Stomach smooth muscle (tissue), 2 donors: ENCODE results near the gene MARCHF10.

ENCODE experiments used
- H3K27ac ChIP-seq: one replicate; pipeline ENCODE4 v1.7.0; 2013; ENCODE audit warnings: mild to moderate bottlenecking, low read length, inconsistent platforms
- H3K27me3 ChIP-seq, 2 donors: one replicate each; pipeline ENCODE4 v1.7.0; 2013; ENCODE audit warnings: low read length in 2 of 2; ENCODE audit not compliant: insufficient read depth in 2 of 2, control insufficient read depth in 1 of 2
- H3K36me3 ChIP-seq, 2 donors: one replicate each; pipeline ENCODE4 v1.7.0; 2013; ENCODE audit warnings: low read length in 2 of 2; ENCODE audit not compliant: control insufficient read depth in 2 of 2, insufficient read depth in 2 of 2
- H3K4me1 ChIP-seq: one replicate; pipeline ENCODE4 v1.7.0; 2013; ENCODE audit warnings: low read length; ENCODE audit not compliant: control insufficient read depth, insufficient read depth
- H3K4me3 ChIP-seq, 2 donors: one replicate each; pipeline ENCODE4 v1.7.0; 2013; ENCODE audit warnings: low read length in 2 of 2
- H3K9ac ChIP-seq, 2 donors: one replicate each; pipeline ENCODE4 v1.7.0; 2013; ENCODE audit warnings: low read length in 2 of 2, mild to moderate bottlenecking in 1 of 2
- H3K9me3 ChIP-seq, 2 donors: one replicate each; pipeline ENCODE4 v1.7.0; 2013; ENCODE audit warnings: low read length in 2 of 2; ENCODE audit not compliant: control insufficient read depth in 2 of 2
- donor health status: healthy.
- donor health status: Pancreatic carcinoma.

Gene MARCHF10

GRCh38 chr17:62765351-62765750 lies 42.8 kb downstream of the MARCHF10 start:
- Histone ChIP-seq H3K9ac (no peak overlapping the region), H3K36me3 (no peaks in the 10 kb centered on the region), H3K4me1 (no peaks in the 10 kb centered on the region), H3K27ac (no peak overlapping the region), H3K9me3 (no peaks in the 10 kb centered on the region), H3K4me3 (no peak overlapping the region), H3K27me3 (no peaks in the 10 kb centered on the region)

GRCh38 chr17:62763891-62764600 lies 44.1 kb downstream of the MARCHF10 start:
- Histone ChIP-seq H3K27ac (no peak overlapping the region), H3K9me3 (no peaks in the 10 kb centered on the region), H3K4me1 (no peaks in the 10 kb centered on the region), H3K27me3 (no peaks in the 10 kb centered on the region), H3K36me3 (no peaks in the 10 kb centered on the region), H3K4me3 (no peak overlapping the region), H3K9ac (no peak overlapping the region)

GRCh38 chr17:62761884-62762283 lies 46.2 kb downstream of the MARCHF10 start:
- Histone ChIP-seq H3K4me1 (no peaks in the 10 kb centered on the region), H3K27ac (no peak overlapping the region), H3K9me3 (no peaks in the 10 kb centered on the region), H3K36me3 (no peaks in the 10 kb centered on the region), H3K9ac (no peak overlapping the region), H3K4me3 (no peak overlapping the region), H3K27me3 (no peaks in the 10 kb centered on the region)

- no peak overlapping the region for H3K9ac ChIP-seq
- no peaks in the 10 kb centered on the region for H3K36me3 ChIP-seq
- no peaks in the 10 kb centered on the region for H3K9me3 ChIP-seq
- no peaks in the 10 kb centered on the region for H3K27me3 ChIP-seq
- no peaks in the 10 kb centered on the region for H3K4me1 ChIP-seq
- no peak overlapping the region for H3K27ac ChIP-seq
- H3K4me3 ChIP-seq, result no peak overlapping the region
Observed at GRCh38 chr17:62760945-62761267, 47.2 kb downstream of the MARCHF10 start.

GRCh38 chr17:62760059-62760944 lies 47.8 kb downstream of the MARCHF10 start:
- Histone ChIP-seq H3K27me3 (no peaks in the 10 kb centered on the region), H3K4me1 (peaks cover 2% of the 10 kb centered on the region), H3K4me3 (no peak overlapping the region), H3K27ac (no peak overlapping the region), H3K9ac (no peak overlapping the region), H3K36me3 (no peaks in the 10 kb centered on the region), H3K9me3 (no peaks in the 10 kb centered on the region)

- H3K4me1 ChIP-seq, result peaks cover 4% of the 10 kb centered on the region
- H3K36me3 ChIP-seq, result no peaks in the 10 kb centered on the region
- H3K27me3 ChIP-seq, result no peaks in the 10 kb centered on the region
- H3K9me3 ChIP-seq, result no peaks in the 10 kb centered on the region
- no peak overlapping the region for H3K9ac ChIP-seq
- H3K4me3 ChIP-seq, result no peak overlapping the region
- H3K27ac ChIP-seq, result no peak overlapping the region
Observed at GRCh38 chr17:62757500-62757951, 50.6 kb downstream of the MARCHF10 start.

GRCh38 chr17:62756198-62756597 lies 51.9 kb downstream of the MARCHF10 start:
- no peaks in the 10 kb centered on the region for H3K27me3 ChIP-seq
- no peaks in the 10 kb centered on the region for H3K36me3 ChIP-seq
- no peak overlapping the region for H3K4me3 ChIP-seq
- no peak overlapping the region for H3K9ac ChIP-seq
- H3K9me3 ChIP-seq, result no peaks in the 10 kb centered on the region
- no peak overlapping the region for H3K27ac ChIP-seq
- H3K4me1 ChIP-seq, result peaks cover 7% of the 10 kb centered on the region

GRCh38 chr17:62755141-62755851 lies 52.8 kb downstream of the MARCHF10 start:
- Histone ChIP-seq H3K27ac (no peak overlapping the region), H3K9me3 (no peaks in the 10 kb centered on the region), H3K36me3 (no peaks in the 10 kb centered on the region), H3K27me3 (no peaks in the 10 kb centered on the region), H3K4me1 (peaks cover 7% of the 10 kb centered on the region), H3K9ac (no peak overlapping the region), H3K4me3 (no peak overlapping the region)

GRCh38 chr17:62754631-62755030 lies 53.5 kb downstream of the MARCHF10 start:
- Histone ChIP-seq H3K27ac (no peak overlapping the region), H3K9me3 (no peaks in the 10 kb centered on the region), H3K9ac (no peak overlapping the region), H3K4me3 (no peak overlapping the region), H3K36me3 (no peaks in the 10 kb centered on the region), H3K27me3 (no peaks in the 10 kb centered on the region), H3K4me1 (peaks cover 7% of the 10 kb centered on the region)

- Histone ChIP-seq H3K4me3 (no peak overlapping the region), H3K4me1 (peaks cover 7% of the 10 kb centered on the region), H3K27ac (no peak overlapping the region), H3K9me3 (no peaks in the 10 kb centered on the region), H3K36me3 (no peaks in the 10 kb centered on the region), H3K27me3 (no peaks in the 10 kb centered on the region), H3K9ac (no peak overlapping the region)
Observed at GRCh38 chr17:62753562-62753961, 54.6 kb downstream of the MARCHF10 start.
